LoVo (cell line): ENCODE data around the gene CDC42BPA.
"Not testable (repeated sequence)": the region's sequence is repeated elsewhere in the genome, so short reads cannot be mapped to it uniquely, and the experiment has no call there.

Experiments used
- DNase-seq: peaks from one replicate; pipeline ENCODE4 v3.0.0-alpha.2; 2016; ENCODE audit warnings: low spot score

The CDC42BPA gene

GRCh38 chr1:227059076-227059475 is 259.2 kb downstream of the CDC42BPA start:
- DNase-seq, result no peak

- DNase-seq, result no peak
These were observed 260.0 kb downstream of the CDC42BPA start for GRCh38 chr1:227058321-227058751.

- no peak for DNase-seq
These were observed 269.0 kb downstream of the CDC42BPA start for GRCh38 chr1:227049253-227049652.

- no peak for DNase-seq
These were observed 274.5 kb downstream of the CDC42BPA start for GRCh38 chr1:227043755-227044154.

GRCh38 chr1:227042292-227042691 is 276.0 kb downstream of the CDC42BPA start:
- DNase-seq, result no peak

GRCh38 chr1:227038401-227038800 is 279.9 kb downstream of the CDC42BPA start:
- DNase-seq, result no peak

- no peak for DNase-seq
These were observed 281.2 kb downstream of the CDC42BPA start for GRCh38 chr1:227037121-227037520.

GRCh38 chr1:227035316-227035715 is 283.0 kb downstream of the CDC42BPA start:
- DNase-seq, result no peak

GRCh38 chr1:227033880-227034279 is 284.4 kb downstream of the CDC42BPA start:
- DNase-seq, result no peak

GRCh38 chr1:227032396-227032795 is 285.9 kb downstream of the CDC42BPA start:
- no peak for DNase-seq

- DNase-seq, result no peak
These were observed 301.3 kb downstream of the CDC42BPA start for GRCh38 chr1:227016990-227017389.

- no peak for DNase-seq
These were observed 307.6 kb downstream of the CDC42BPA start for GRCh38 chr1:227010645-227011044.

- no peak for DNase-seq
These were observed 308.4 kb downstream of the CDC42BPA start for GRCh38 chr1:227009937-227010336.

- no peak for DNase-seq
These were observed 312.0 kb downstream of the CDC42BPA start for GRCh38 chr1:227006226-227006796.

- no peak for DNase-seq
These were observed 313.5 kb downstream of the CDC42BPA start for GRCh38 chr1:227004796-227005195.

GRCh38 chr1:227003165-227003564 is 315.1 kb downstream of the CDC42BPA start:
- no peak for DNase-seq

- no peak for DNase-seq
These were observed 315.7 kb downstream of the CDC42BPA start for GRCh38 chr1:227002531-227003049.

GRCh38 chr1:226999579-226999978 is 318.7 kb downstream of the CDC42BPA start:
- DNase-seq, result not testable (repeated sequence)

GRCh38 chr1:226995365-226996332 is 322.6 kb downstream of the CDC42BPA start:
- no peak for DNase-seq

- no peak for DNase-seq
These were observed 323.5 kb downstream of the CDC42BPA start for GRCh38 chr1:226994586-226995364.

GRCh38 chr1:226993814-226994585 is 324.3 kb downstream of the CDC42BPA start:
- no peak for DNase-seq
